Vagina (tissue), 2 donors: ENCODE measurements around the gene NOL4L.

Experiments
- CTCF ChIP-seq, 3 experiments: fragments of 450-650 bp in 2 of 3; fragments of 200-600 bp in 1 of 3; sonication (generic) in 1 of 3; IDR thresholded peaks; one replicate each; pipeline ENCODE4 v1.5.1; 2017 to 2019; ENCODE audit warnings: antibody characterized with exemption in 3 of 3, mild to moderate bottlenecking in 2 of 3, moderate library complexity in 2 of 3
- POLR2A ChIP-seq, 2 donors: fragments of 450-650 bp; IDR thresholded peaks; one replicate each; pipeline ENCODE4 v1.6.1; 2017; ENCODE audit warnings: antibody characterized with exemption in 2 of 2, mild to moderate bottlenecking in 2 of 2, moderate library complexity in 2 of 2
- POLR2AphosphoS5 ChIP-seq, 2 donors: sonication (generic); formaldehyde crosslinking; IDR thresholded peaks; one replicate each; pipeline ENCODE4 v1.9.0; 2017; ENCODE audit warnings: antibody characterized with exemption in 2 of 2, mild to moderate bottlenecking in 2 of 2, low read depth in 1 of 2; ENCODE audit not compliant: insufficient read depth in 1 of 2

DNA sequence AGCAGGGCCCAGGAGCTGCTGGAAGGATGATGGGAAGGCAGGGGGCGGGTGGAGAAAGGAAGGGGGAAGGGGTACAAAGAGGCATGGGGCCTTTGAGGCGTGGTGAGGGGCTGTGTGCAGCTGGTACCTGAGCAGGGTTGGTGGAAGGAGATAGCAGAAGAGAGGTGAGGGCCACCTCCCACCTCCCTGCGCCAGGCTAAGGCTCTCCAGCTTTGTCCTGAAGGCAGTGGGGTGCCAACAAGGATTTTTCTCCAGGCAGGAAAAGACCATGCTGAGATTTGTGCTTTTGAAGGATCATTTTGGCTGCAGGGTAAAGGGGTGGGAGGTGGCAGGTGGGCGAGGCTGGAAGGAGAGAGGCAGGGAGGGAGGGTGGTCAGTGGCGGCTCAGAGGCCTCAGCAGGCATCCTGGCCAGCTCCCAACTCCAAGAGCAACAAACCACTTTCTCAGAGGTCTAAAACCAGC lies 40.8 kb downstream of the NOL4L start:
- TF ChIP-seq CTCF (IDR thresholded peaks at IDR 0.05): no peak
- no peak for TF ChIP-seq POLR2AphosphoS5 (IDR thresholded peaks at IDR 0.05; ENCODE audit: insufficient read depth in 1 of 2, low read depth in 1 of 2)
- no peak for TF ChIP-seq POLR2A (IDR thresholded peaks at IDR 0.05)
